Muscle of leg (tissue), 16 donors: ENCODE results near the gene CDX4. TPM values are rescaled to one million over a fixed set of nuclear protein-coding genes. Genes with fewer than 3 reads are reported as not detected.

Experiments
- DNase-seq: peaks from one replicate; pipeline ENCODE4 v3.0.0; 2013
- H3K27ac ChIP-seq: one replicate; pipeline ENCODE4 v1.5.1; 2013; ENCODE audit warnings: mild to moderate bottlenecking, low read length, control low read depth
- H3K27me3 ChIP-seq: one replicate; pipeline ENCODE4 v1.6.1; 2013; ENCODE audit warnings: low read length; ENCODE audit not compliant: control insufficient read depth, insufficient read depth
- H3K36me3 ChIP-seq: one replicate; pipeline ENCODE4 v1.6.1; 2013; ENCODE audit warnings: low read length; ENCODE audit not compliant: control insufficient read depth, insufficient read depth
- H3K4me1 ChIP-seq: one replicate; pipeline ENCODE4 v1.6.1; 2013; ENCODE audit warnings: low read length; ENCODE audit not compliant: control insufficient read depth, insufficient read depth
- H3K4me3 ChIP-seq: one replicate; pipeline ENCODE4 v1.5.1; 2013; ENCODE audit warnings: low read length, control low read depth
- H3K9me3 ChIP-seq: replicated peaks from 2 replicates; pipeline ENCODE4 v1.6.1; 2013; ENCODE audit warnings: low read depth, low read length; ENCODE audit not compliant: control insufficient read depth
- WGBS: methylation state at CpG from one replicate; pipeline ENCODE4 v1.1.5; 2013; ENCODE audit warnings: missing lambda C conversion rate; ENCODE audit not compliant: insufficient coverage; 5-methylcytosine and 5-hydroxymethylcytosine counted together
- long read RNA-seq, 11 donors: transcript quantifications; one replicate each; lab custom pipeline, GENCODE V29; 2026
- polyA plus RNA-seq, 8 donors: library from polyadenylated mRNA; unstranded; fragments of 120-200 nt; gene quantifications; one replicate each; pipeline versions ENCODE4 v1.2.1 to v1.2.3, GENCODE V29; 2013; ENCODE audit warnings: inconsistent platforms in 1 of 8, low replicate concordance in 1 of 8; ENCODE audit not compliant: insufficient read length in 8 of 8, insufficient read depth in 1 of 8
- total RNA-seq: library from RNA; stranded (reverse); fragments of 120-200 nt; gene quantifications from one replicate; pipeline ENCODE4 v1.2.4, GENCODE V29; 2013

CDX4 gene, protein sequence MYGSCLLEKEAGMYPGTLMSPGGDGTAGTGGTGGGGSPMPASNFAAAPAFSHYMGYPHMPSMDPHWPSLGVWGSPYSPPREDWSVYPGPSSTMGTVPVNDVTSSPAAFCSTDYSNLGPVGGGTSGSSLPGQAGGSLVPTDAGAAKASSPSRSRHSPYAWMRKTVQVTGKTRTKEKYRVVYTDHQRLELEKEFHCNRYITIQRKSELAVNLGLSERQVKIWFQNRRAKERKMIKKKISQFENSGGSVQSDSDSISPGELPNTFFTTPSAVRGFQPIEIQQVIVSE
- total RNA-seq (not detected), polyA plus RNA-seq (not detected)
- long read RNA-seq, donor 1 = 0 reads
- long read RNA-seq, donor 2 = 0 reads
- long read RNA-seq, donor 3 = 0 reads
- long read RNA-seq, donor 4 = 0 reads
- long read RNA-seq, donor 5 = 0 reads
- long read RNA-seq, donor 6 = 0 reads
- long read RNA-seq, donor 7 = 0 reads
- long read RNA-seq, donor 8 = 0 reads
- long read RNA-seq, donor 9 = 0 reads
- long read RNA-seq, donor 10 = 0 reads
- long read RNA-seq, donor 11 = 0 reads

DNA sequence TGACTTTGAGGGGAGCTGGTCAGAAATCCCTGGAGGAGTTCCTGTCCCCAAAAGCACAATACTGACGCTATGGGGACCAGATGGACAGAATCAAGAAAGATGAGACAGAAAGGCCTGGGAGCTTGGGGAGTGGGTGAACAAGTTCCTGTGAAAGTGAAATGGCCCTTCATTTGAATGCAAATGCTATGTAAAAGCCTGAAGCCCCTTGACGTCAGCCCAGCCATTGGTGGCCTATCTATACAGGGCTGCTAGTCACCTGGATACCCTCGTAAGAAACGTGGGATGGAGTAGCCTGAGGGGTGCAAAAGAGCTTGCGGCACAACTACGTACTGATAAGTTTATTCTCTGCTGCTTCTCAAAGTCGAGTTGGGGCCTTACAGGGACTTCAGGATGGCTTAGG lies at the start of gene CDX4:
CDX4 (plus strand) TSS at position 223 of the 400 bp plus-strand sequence. CDS start 201 bp downstream, outside the sequence.
- H3K9me3 ChIP-seq = no peaks in the 10 kb centered on the region
- H3K27me3 ChIP-seq = peaks cover 32% of the 10 kb centered on the region
- no peaks in the 10 kb centered on the region for H3K36me3 ChIP-seq
- DNase-seq = no peak
- 47% methylated on average over 7 of the region's 7 CpGs for WGBS
- no peak within 1 kb of the TSS for H3K27ac ChIP-seq
- H3K4me3 ChIP-seq = no peak within 1 kb of the TSS
- no peaks in the 10 kb centered on the region for H3K4me1 ChIP-seq

- Histone ChIP-seq H3K36me3 (no peaks in the 10 kb centered on the region), H3K27me3 (peaks cover 19% of the 10 kb centered on the region), H3K27ac (no peak overlapping the region), H3K4me1 (no peaks in the 10 kb centered on the region), H3K4me3 (no peak overlapping the region), H3K9me3 (no peaks in the 10 kb centered on the region)
- WGBS = 54% methylated on average over 1 of the region's 2 CpGs
- DNase-seq = no peak
Observed at GRCh38 chrX:73398185-73398914, 48.5 kb upstream of the CDX4 start.

- no peak overlapping the region for H3K4me3 ChIP-seq
- no peaks in the 10 kb centered on the region for H3K4me1 ChIP-seq
- H3K27me3 ChIP-seq = peaks cover 19% of the 10 kb centered on the region
- H3K9me3 ChIP-seq = no peaks in the 10 kb centered on the region
- no peak for DNase-seq
- WGBS = 41% methylated on average over 2 of the region's 4 CpGs
- H3K27ac ChIP-seq = no peak overlapping the region
- H3K36me3 ChIP-seq = no peaks in the 10 kb centered on the region
Observed at GRCh38 chrX:73400136-73400748, 46.6 kb upstream of the CDX4 start.

DNA sequence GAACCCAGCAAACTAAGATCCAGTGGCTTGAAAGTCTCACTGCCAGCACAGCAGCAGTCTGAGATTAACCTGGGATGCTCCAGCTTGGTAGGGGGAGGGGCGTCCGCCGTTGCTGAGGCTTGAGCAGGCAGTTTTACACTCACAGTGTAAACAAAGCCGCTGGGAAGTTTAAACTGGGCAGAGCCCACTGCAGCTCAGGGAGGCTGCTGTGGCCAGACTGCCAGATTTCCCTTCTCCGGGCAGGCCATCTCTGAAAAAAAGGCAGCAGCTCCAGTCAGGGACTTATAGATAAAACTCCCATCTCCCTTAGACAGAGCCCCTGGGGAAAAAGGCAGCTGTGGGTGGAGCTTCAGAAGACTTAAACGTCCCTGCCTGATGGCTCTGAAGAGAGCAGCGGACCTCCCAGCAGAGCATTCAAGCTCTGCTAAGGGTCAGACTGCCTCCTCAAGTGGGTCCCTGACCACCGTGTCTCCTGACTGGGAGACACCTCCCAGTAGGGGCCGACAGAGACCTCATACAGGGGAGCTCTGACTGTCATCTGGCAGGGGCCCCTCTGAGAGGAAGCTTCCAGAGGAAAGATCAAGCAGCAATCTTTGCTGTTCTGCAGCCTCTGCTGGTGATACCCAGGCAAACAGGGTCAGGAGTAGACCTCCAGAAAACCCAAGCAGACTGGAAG lies 45.1 kb upstream of the CDX4 start:
- H3K27me3 ChIP-seq = peaks cover 19% of the 10 kb centered on the region
- H3K4me1 ChIP-seq = no peaks in the 10 kb centered on the region
- H3K27ac ChIP-seq = no peak overlapping the region
- H3K36me3 ChIP-seq = no peaks in the 10 kb centered on the region
- DNase-seq = no peak
- no peak overlapping the region for H3K4me3 ChIP-seq
- 27% methylated on average over 8 of the region's 9 CpGs for WGBS
- no peaks in the 10 kb centered on the region for H3K9me3 ChIP-seq

- Histone ChIP-seq H3K4me3 (no peak overlapping the region), H3K9me3 (peaks cover 5% of the 10 kb centered on the region), H3K4me1 (no peaks in the 10 kb centered on the region), H3K36me3 (no peaks in the 10 kb centered on the region), H3K27me3 (no peaks in the 10 kb centered on the region), H3K27ac (no peak overlapping the region)
- DNase-seq = no peak
Observed at GRCh38 chrX:73412930-73413329, 33.9 kb upstream of the CDX4 start.

- Histone ChIP-seq H3K27me3 (peaks cover 32% of the 10 kb centered on the region), H3K27ac (no peak overlapping the region), H3K4me3 (no peak overlapping the region), H3K36me3 (no peaks in the 10 kb centered on the region), H3K9me3 (no peaks in the 10 kb centered on the region), H3K4me1 (no peaks in the 10 kb centered on the region)
- 40% methylated on average over 33 of the region's 34 CpGs for WGBS
- no peak for DNase-seq
Observed at GRCh38 chrX:73447311-73447794, 500 bp downstream of the CDX4 start.

DNA sequence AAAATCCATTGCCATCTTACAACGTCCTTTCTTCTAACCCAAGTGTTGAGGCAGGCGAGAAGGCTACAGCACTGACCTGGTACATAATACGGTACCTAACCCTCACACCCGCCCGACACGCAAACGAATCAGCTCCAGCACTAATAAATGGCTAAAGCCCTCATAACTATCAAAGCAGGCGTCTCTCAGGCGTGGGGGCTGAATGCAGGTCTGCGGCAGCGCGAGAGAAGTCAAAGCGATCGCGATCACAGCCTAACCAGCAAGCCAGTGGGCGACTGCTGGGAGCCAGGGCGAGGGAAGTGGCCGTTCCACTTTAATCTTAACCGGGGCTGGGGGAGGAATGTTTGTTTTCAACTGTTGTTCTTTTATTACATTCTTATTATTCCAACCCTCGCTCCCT lies 1.5 kb downstream of the CDX4 start:
- no peak for DNase-seq
- Histone ChIP-seq H3K4me1 (no peaks in the 10 kb centered on the region), H3K27me3 (peaks cover 28% of the 10 kb centered on the region), H3K27ac (no peak overlapping the region), H3K9me3 (no peaks in the 10 kb centered on the region), H3K36me3 (no peaks in the 10 kb centered on the region), H3K4me3 (no peak overlapping the region)
- WGBS = 34% methylated on average over 12 of the region's 20 CpGs

GRCh38 chrX:73455171-73455570 lies 8.3 kb downstream of the CDX4 start:
- no peaks in the 10 kb centered on the region for H3K36me3 ChIP-seq
- no peaks in the 10 kb centered on the region for H3K9me3 ChIP-seq
- no peak overlapping the region for H3K27ac ChIP-seq
- H3K27me3 ChIP-seq = no peaks in the 10 kb centered on the region
- H3K4me3 ChIP-seq = no peak overlapping the region
- no peak for DNase-seq
- no peaks in the 10 kb centered on the region for H3K4me1 ChIP-seq
- 0% methylated on average over 1 of the region's 1 CpG for WGBS

DNA sequence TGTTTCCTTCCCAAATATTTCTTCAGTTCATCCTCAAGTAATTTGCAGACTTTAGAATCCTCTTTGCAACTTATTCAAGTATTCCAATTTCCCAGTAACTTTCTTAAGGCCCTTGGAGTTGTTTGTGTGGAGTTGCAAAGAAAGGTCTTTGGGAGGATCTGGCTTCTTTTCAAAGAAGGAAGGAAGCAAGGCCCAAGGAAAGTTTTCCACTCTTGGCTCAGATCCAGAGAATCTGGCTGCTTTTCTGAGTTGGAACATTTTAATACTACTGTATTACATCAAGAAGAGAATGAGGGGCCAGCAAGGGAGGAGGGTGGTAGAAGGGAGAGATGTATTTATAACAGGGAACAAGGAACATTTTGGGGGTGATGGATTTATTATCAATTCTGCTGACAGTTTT lies 10.5 kb downstream of the CDX4 start:
- Histone ChIP-seq H3K4me3 (no peak overlapping the region), H3K36me3 (no peaks in the 10 kb centered on the region), H3K4me1 (no peaks in the 10 kb centered on the region), H3K9me3 (no peaks in the 10 kb centered on the region), H3K27me3 (no peaks in the 10 kb centered on the region), H3K27ac (no peak overlapping the region)
- peak; percentile 82 for DNase-seq
